OCI-LY3 (cell line): ENCODE data around the gene CDH4.

ENCODE experiments used
- CTCF ChIP-seq: fragments of 200-600, 300-600 bp; sonication (generic); IDR thresholded peaks from 2 replicates; pipeline ENCODE4 v1.5.1; 2014; ENCODE audit warnings: antibody characterized with exemption, low read length, low read depth
- EZH2phosphoT487 ChIP-seq: fragments of 200-600 bp; shearing (Covaris generic); IDR thresholded peaks from 2 replicates; pipeline ENCODE4 v1.6.1; 2018; ENCODE audit warnings: antibody characterized with exemption, mixed run types, low read depth

- TF ChIP-seq CTCF (no peak), EZH2phosphoT487 (no peak)
Measured at GRCh38 chr20:61697666-61698597, 445.9 kb downstream of the CDH4 start.
